Purkinje cell (primary cell): ENCODE data around the gene NCCRP1. TPM values are rescaled to one million over a fixed set of nuclear protein-coding genes. Genes with fewer than 3 reads are reported as not detected.

ENCODE experiments used
- polyA plus RNA-seq: library from polyadenylated mRNA; unstranded; fragments of >200 nt; fragmentation: Nextera tagmentation; gene quantifications from 2 replicates; pipeline ENCODE4 v1.2.1, GENCODE V29; 2014

The NCCRP1 gene, protein sequence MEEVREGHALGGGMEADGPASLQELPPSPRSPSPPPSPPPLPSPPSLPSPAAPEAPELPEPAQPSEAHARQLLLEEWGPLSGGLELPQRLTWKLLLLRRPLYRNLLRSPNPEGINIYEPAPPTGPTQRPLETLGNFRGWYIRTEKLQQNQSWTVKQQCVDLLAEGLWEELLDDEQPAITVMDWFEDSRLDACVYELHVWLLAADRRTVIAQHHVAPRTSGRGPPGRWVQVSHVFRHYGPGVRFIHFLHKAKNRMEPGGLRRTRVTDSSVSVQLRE
- polyA plus RNA-seq, result 0.20 TPM in 1 of 2 replicates, not detected in the other

DNA sequence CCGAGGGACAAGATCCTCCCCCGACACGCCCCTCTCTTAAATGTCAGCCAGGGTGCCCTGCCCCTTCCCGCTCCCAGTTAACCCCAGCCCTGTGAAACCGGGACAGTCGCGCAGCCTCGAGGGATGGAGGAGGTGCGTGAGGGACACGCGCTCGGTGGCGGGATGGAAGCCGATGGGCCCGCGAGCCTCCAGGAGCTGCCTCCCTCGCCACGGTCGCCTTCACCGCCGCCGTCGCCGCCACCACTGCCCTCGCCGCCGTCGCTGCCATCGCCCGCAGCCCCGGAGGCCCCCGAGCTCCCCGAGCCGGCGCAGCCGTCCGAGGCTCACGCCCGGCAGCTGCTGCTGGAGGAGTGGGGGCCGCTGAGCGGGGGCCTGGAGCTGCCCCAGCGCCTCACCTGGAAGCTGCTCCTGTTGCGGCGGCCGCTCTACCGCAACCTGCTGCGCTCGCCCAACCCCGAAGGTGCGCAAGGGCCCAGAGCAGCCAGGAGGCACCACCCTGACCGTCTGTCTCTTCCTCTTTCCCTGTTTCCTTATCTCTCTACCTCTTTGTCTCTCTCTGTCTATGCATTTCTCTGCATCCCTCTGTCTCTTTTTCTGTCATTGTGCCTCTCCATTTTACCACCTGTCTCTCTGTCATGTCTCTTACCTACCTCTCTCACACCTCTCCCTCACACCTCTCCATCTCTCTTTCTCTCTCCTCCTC is at the start of gene NCCRP1:
Gene NCCRP1 (plus strand): TSS at position 105 of the 703 bp plus-strand sequence. CDS start 19 bp downstream, at position 124.

DNA sequence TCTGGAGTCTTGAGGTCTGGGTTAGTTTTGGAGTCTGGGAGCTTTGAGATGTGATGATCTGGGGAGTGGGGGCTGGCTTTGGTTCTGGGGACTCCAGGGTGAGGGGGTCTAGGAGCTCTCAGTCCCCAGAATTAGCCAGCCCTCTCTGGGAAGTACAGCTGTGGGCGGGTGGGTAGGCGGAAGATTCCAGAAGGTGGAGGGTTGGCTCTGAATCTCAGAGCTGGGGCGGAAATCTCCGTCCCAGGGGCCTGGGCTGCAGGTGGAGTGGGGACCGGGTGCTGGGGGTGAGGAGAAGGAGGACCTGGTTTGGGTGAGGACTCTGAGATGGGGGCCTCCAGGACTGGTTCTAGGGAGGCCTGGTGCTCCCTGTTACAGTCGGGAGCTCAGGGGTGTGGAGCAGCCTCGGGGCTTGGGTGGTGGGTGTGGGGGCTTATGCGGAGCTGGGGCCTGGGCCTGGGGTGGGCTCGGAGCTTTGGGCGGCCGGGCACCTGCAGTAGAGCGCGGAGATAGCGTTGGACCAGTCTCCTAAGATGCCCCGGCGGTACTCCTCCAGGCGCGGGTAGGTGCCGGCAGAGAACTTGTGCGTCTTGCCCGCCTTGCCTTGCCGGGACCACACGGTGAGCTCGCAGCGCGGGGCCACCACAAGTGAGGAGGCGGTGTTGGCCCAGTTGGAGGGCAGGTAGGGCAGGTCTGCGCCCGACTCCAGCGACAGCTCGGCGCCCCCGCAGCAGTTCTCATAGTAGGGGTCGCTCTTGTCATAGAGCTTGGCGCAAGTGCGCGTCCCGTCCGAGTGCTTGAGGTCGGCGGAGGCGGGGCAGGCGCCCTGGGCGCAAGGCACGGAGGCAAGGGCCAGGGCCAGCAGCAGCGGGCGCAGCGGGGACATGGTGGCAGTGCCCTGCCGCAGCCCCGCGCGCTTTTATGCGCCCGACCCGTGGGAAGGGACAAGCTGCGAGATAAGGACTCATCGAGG is 6.9 kb downstream of the NCCRP1 start, which contains the start of gene SYCN:
Gene SYCN (minus strand): TSS at position 892 of the 970 bp plus-strand sequence. CDS start 9 bp downstream, at position 883.

DNA sequence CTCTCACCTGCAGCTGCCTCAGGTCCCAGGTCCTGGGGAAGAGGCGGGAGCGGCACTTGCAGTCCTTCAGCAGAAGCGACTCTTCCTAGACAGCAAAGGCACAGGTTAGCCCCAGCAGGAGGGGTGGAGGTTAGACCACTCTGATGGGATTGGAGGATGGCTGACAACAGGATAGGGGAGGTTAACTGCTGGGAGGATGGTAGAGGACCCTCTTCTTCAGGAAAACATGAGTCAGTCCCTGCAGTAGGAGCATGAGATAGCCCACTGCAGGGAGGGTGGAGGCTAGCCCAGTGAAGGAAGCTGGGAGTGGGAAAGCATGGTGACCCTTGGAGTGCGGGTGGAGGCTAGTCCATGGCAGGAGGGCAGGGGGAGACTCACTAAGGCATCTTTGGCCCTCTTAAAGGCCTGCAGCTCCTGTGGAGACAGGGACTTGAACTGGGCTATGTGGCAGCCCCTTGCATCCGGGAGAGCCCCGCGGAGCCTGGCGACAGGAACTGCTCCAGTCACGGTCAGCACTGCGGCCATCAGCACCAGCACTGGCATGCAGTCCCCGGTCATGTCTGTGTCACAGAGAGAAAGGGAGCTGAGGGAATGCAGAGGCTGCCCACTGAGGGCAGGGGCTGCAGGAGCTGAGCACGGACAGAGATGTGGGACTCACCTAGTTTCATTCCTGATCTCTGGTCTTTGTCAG is 47.8 kb downstream of the NCCRP1 start, which contains the start of gene IFNL3:
Gene IFNL3 (minus strand): TSS at position 597 of the 691 bp plus-strand sequence. CDS start 39 bp downstream, at position 558.

DNA sequence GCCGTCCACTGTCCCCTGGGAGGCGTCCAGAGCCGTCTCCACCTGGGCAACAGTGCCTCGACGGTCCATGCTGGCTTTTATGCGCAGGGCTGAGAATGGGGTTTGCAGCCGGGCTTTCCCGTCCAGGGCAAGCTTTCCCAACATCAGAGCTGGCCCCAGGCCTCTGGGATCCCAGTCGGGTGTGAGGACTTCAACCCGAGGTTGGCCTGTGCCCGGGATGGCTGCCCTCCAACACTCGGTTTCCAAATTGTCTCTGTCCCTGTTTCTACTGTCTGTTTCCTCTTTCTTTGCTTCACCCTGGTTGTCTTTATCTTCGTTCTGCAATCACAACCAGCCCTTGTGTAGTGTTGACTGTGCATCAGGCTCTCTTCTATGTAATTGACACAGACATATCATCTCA is 52.0 kb downstream of the NCCRP1 start, which contains the start of gene IFNL4:
Gene IFNL4 (minus strand): TSS at position 51 of the 400 bp plus-strand sequence.

Other genes with a start within 250 kb of the NCCRP1 start
- gene FBXO17, start 221.2 kb upstream of the NCCRP1 start, polyA plus RNA-seq, result 1.7 and 2.7 TPM in 2 replicates
- 2.2 and 2.7 TPM in 2 replicates for gene FBXO27, start 164.4 kb upstream of the NCCRP1 start, polyA plus RNA-seq
- gene ACP7, start 112.6 kb upstream of the NCCRP1 start, polyA plus RNA-seq, result not detected in 2 replicates
- gene PAK4, start 71.2 kb upstream of the NCCRP1 start, polyA plus RNA-seq, result 0.22 and 2.0 TPM in 2 replicates
- gene SYCN, start 7.3 kb downstream of the NCCRP1 start, polyA plus RNA-seq, result not detected in 2 replicates
- gene IFNL3, start 48.0 kb downstream of the NCCRP1 start, polyA plus RNA-seq, result 0.81 TPM in 1 of 2 replicates, not detected in the other
- gene IFNL4, start 51.9 kb downstream of the NCCRP1 start, polyA plus RNA-seq, result not detected in 2 replicates
- not detected in 2 replicates for gene IFNL2, start 71.4 kb downstream of the NCCRP1 start, polyA plus RNA-seq
- gene IFNL1, start 99.4 kb downstream of the NCCRP1 start, polyA plus RNA-seq, result not detected in 2 replicates
- gene LRFN1, start 123.9 kb downstream of the NCCRP1 start, polyA plus RNA-seq, result 1.6 and 2.0 TPM in 2 replicates
- gene GMFG, start 139.1 kb downstream of the NCCRP1 start, polyA plus RNA-seq, result 17.9 and 20.4 TPM in 2 replicates
- gene SAMD4B, start 145.5 kb downstream of the NCCRP1 start, polyA plus RNA-seq, result 3.5 and 3.9 TPM in 2 replicates
- 4.5 and 13.7 TPM in 2 replicates for gene PAF1, start 194.1 kb downstream of the NCCRP1 start, polyA plus RNA-seq
- gene MED29, start 194.4 kb downstream of the NCCRP1 start, polyA plus RNA-seq, result 8.5 and 17.3 TPM in 2 replicates
- gene ZFP36, start 209.9 kb downstream of the NCCRP1 start, polyA plus RNA-seq, result 0.92 and 2.1 TPM in 2 replicates
- gene PLEKHG2, start 215.7 kb downstream of the NCCRP1 start, polyA plus RNA-seq, result not detected in 2 replicates
- gene RPS16, start 239.0 kb downstream of the NCCRP1 start, polyA plus RNA-seq, result 356 and 405 TPM in 2 replicates
- 60.5 and 76.2 TPM in 2 replicates for gene SUPT5H, start 248.6 kb downstream of the NCCRP1 start, polyA plus RNA-seq